GM18519 (cell line): Measurements from ENCODE around the gene AP4M1.

Experiments
- ATAC-seq: cut with Tn5 transposase; IDR thresholded peaks from one replicate; pipeline ENCODE4 v1.9.1; 2021; ENCODE audit warnings: mild to moderate bottlenecking, moderate library complexity; ENCODE audit not compliant: unreplicated experiment, low FRiP score

AP4M1 gene, protein sequence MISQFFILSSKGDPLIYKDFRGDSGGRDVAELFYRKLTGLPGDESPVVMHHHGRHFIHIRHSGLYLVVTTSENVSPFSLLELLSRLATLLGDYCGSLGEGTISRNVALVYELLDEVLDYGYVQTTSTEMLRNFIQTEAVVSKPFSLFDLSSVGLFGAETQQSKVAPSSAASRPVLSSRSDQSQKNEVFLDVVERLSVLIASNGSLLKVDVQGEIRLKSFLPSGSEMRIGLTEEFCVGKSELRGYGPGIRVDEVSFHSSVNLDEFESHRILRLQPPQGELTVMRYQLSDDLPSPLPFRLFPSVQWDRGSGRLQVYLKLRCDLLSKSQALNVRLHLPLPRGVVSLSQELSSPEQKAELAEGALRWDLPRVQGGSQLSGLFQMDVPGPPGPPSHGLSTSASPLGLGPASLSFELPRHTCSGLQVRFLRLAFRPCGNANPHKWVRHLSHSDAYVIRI

DNA sequence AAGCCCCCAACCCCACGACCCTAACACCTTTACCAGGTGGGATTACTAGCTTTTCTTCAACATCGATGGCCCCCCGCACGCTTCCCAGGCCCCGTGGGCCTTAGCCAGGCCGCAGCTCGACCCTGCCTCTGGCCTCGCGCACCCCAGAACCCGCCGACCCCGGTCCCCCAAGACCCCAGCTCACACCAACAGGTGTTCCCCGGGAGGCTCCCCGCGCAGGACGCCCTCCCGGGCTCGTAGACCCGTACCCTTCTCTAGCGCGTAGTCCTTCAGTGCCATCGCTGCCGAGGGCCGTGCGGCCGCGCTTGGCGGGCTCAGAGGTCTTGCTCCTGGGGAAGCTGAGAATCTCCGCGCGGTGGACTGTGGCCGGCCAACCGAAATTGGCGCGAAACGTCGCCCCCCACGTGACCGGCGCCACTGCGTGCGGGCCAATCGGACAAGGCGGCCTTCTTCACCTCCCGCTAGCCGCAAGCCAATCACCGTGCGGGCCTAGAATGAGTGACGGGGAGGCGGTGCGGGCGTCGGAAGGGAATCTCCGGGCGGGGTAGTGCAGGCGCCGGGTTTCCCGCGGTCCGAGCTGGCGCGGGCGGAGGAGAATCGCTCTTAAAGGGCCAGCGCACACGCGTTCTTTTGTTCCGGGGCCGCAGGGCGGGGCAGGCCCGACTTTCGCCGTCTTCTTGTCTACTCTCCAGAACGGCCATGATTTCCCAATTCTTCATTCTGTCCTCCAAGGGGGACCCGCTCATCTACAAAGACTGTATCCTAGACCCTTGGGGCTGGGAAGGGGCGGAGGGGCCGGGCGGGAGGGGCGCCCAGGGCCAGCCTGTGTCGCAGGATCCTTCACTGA, at the start of gene AP4M1, which contains the start of gene MCM7:
Gene AP4M1, plus strand, starts transcription at position 628 of the 847 bp plus-strand sequence. Its CDS starts 72 bp downstream, at position 700.
Gene MCM7, minus strand, starts transcription at position 382 of the 847 bp plus-strand sequence. Its CDS starts 103 bp downstream, at position 279.
- ATAC-seq: peak; percentile 56

DNA sequence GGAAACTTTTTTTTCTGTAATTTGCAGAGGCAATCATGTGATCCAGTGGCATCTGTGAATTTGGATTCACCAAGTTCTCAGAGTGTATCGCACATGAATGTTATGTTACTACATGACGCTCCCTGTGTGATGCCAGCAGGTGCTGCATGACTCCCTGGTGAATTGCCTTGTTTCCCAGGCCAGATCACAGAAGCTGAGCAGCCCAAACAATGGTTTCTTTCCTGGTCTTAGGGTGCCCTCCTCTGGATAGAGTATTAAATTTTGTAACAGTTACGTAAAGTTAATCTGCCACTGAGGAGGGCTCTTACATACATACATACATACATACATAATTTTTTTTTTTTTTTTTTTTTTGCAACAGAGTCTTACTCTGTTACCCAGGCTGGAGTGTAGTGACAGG, 48.2 kb upstream of the AP4M1 start:
- no peak for ATAC-seq

- no peak for ATAC-seq
Observed at GRCh38 chr7:100057006-100057405, 44.4 kb upstream of the AP4M1 start.

GRCh38 chr7:100059251-100059739, 42.1 kb upstream of the AP4M1 start:
- no peak for ATAC-seq

- no peak for ATAC-seq
Observed at GRCh38 chr7:100061518-100062193, 39.8 kb upstream of the AP4M1 start.

DNA sequence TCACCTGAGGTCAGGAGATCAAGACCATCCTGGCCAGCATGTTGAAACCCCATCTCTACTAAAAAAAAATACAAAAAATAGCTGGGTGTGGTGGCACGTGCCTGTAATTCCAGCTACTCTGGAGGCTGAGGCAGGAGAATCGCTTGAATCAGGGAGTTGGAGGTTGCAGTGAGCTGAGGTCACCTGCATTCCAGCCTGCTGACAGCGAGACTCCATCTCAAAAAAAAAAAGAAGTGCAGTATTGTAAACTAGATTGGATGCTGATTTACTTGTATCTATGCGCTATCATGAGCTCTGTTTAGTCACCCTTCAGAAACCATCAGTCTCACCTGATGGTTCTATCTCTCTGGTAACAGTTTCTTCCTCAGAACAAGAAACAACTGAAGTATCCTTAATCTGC, 38.1 kb upstream of the AP4M1 start:
- ATAC-seq: no peak

DNA sequence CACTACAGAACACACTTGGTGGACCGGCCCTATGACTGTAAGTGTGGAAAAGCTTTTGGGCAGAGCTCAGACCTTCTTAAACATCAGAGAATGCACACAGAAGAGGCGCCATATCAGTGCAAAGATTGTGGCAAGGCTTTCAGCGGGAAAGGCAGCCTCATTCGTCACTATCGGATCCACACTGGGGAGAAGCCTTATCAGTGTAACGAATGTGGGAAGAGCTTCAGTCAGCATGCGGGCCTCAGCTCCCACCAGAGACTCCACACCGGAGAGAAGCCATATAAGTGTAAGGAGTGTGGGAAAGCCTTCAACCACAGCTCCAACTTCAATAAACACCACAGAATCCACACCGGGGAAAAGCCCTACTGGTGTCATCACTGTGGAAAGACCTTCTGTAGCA, 37.3 kb upstream of the AP4M1 start:
- ATAC-seq: no peak

- ATAC-seq: no peak
Observed at GRCh38 chr7:100065452-100066186, 35.8 kb upstream of the AP4M1 start.

DNA sequence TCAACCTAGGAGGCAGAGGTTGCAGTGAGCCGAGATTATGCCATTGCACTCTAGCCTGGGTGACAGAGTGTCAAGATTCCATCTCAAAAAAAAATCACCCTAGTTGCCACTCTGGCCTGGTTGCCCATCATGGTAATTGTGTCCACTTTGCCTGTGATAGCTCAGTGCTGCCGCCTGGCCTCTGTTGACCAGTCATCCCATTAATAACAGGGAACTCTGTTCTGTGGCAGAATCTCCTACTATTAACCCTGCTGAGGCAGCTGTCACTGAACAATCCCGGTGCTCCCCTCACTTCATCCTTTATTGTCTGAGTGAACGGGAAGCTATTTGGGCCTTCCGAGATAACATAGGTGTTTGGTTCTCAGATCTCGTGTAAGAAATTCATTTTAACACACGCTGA, 34.5 kb upstream of the AP4M1 start:
- no peak for ATAC-seq

DNA sequence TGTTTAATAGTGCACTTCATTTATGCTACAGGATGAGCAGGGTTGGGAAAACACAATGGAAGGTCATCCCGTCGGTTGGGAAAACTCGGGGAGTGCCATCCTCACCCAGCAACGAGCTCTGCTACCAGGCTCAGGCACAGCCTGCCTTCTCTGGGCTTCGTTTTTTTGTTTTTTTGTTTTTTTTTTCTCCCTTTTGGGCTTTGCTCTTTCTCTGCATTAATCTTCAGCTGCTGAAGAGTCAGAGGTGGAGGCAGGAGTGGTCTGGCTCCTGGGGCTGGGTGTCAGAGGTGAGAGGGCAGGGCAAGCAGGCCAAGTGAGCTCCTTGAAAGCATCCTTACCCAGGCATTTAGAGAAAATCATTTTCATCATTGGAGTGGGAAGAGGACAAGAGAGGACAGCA, 31.5 kb upstream of the AP4M1 start:
- no peak for ATAC-seq

DNA sequence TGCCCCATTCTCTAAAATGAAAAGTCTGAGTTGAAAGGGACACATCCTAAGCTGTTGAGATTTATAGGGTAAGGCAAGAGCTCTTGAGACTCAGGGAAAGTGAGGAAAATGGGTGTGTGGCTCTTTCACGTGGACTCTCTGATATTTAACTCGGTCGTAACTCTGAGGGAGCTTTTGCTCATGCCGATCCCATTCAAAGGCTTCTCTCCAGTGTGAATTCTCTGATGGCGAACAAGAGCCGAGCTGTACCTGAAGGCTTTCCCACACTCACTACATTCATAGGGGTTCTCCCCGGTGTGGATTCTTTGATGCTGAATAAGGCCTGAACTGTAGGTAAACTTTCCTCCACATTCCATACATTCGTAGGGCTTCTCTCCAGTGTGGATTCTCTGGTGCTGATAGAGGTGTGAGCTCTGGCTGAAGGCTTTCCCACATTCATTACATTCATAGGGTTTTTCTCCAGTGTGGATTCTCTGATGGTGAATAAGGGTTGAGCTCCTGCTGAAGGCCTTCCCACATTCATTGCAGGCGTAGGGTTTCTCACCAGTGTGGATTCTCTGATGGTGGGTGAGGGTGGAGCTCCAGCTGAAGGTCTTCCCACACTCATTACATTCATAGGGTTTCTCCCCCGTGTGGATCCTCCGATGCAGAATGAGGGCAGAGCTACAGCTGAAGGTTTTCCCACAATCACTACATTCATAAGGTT, 30.3 kb upstream of the AP4M1 start:
- no peak for ATAC-seq

- ATAC-seq: no peak
Observed at GRCh38 chr7:100072462-100072861, 29.0 kb upstream of the AP4M1 start.

DNA sequence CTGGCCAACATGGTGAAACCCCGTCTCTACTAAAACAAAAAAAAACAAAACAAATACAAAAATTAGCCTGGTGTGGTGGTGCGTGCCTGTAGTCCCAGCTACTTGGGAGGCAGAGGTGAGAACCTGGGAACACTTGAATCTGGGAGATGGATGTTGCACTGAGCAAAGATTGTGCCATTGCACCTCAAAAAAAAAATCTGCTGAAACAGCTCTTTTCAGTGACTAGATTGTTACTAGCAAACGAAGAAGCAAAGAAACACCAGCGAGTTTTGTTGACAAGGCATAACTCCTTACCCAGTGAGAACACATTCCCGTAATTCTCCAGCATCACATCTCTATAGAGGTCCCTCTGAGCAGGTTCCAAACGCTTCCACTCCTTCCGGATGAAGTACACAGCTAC, 26.6 kb upstream of the AP4M1 start:
- no peak for ATAC-seq

DNA sequence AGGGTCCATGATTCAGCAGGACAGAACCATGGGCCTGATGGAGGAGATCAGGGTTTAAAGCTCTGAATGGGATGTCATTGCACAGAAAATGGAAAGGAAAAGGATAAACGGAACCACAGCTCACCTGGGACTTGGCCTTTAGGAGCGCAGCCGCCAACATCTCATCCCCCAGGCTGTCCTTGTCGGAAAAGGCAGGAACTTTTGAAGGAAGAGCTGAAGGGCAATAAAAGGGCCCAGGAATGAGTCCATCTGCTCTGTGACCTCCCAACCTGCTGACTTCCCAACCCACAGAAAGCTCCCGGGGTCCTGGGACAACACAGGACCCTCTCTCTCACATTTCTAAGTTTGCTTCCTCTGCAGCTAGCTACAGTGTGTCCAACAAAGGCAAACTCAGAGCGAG, 26.0 kb upstream of the AP4M1 start:
- ATAC-seq: no peak

- no peak for ATAC-seq
Observed at GRCh38 chr7:100077205-100077604, 24.2 kb upstream of the AP4M1 start.

- ATAC-seq: no peak
Observed at GRCh38 chr7:100079024-100079560, 22.4 kb upstream of the AP4M1 start.

- ATAC-seq: no peak
Observed at GRCh38 chr7:100080907-100081534, 20.4 kb upstream of the AP4M1 start.

DNA sequence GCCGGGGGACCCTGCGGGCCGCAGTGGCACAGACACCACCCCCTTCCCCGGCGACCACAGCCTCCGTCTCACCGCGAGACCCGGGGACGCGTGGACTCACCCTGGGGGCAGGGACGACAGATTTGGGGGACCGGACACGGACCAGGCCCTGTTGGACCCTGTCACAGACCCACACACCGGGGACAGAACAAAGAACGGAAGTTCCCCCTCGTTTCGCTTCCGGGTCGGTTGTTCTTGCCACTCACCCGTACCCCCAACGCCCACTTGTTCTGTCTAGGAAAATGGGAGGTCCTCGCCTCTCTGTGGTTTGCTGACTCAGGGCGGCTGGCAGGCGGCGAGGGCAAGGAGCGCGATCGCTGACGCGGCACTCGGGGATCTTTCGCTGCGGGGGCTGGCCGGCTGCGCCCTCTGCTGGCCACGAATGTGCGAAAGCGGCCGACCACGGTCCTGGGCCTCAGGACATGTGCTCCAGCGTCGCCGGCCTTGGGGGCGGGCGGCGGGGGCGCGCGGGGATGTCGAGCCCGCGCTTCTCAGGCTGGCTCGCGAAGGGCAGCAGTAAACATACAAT, 19.8 kb upstream of the AP4M1 start, which contains the start of gene ZNF3:
Gene ZNF3, minus strand, starts transcription at position 189 of the 568 bp plus-strand sequence. CDS start 4,366 bp downstream, outside the sequence.
- ATAC-seq: peak; percentile 45
